ENCODE results near the gene TAGLN3. TPM values are rescaled to one million over a fixed set of nuclear protein-coding genes. Genes with fewer than 3 reads are reported as not detected.

Gene TAGLN3
- total and polyA plus RNA-seq, 2 of the 13 experiments (the other 11 are each of a cell fraction or from before 2014, with no cell fraction given), result 0.51 to 0.91 TPM

- TF ChIP-seq, protein P1, sequence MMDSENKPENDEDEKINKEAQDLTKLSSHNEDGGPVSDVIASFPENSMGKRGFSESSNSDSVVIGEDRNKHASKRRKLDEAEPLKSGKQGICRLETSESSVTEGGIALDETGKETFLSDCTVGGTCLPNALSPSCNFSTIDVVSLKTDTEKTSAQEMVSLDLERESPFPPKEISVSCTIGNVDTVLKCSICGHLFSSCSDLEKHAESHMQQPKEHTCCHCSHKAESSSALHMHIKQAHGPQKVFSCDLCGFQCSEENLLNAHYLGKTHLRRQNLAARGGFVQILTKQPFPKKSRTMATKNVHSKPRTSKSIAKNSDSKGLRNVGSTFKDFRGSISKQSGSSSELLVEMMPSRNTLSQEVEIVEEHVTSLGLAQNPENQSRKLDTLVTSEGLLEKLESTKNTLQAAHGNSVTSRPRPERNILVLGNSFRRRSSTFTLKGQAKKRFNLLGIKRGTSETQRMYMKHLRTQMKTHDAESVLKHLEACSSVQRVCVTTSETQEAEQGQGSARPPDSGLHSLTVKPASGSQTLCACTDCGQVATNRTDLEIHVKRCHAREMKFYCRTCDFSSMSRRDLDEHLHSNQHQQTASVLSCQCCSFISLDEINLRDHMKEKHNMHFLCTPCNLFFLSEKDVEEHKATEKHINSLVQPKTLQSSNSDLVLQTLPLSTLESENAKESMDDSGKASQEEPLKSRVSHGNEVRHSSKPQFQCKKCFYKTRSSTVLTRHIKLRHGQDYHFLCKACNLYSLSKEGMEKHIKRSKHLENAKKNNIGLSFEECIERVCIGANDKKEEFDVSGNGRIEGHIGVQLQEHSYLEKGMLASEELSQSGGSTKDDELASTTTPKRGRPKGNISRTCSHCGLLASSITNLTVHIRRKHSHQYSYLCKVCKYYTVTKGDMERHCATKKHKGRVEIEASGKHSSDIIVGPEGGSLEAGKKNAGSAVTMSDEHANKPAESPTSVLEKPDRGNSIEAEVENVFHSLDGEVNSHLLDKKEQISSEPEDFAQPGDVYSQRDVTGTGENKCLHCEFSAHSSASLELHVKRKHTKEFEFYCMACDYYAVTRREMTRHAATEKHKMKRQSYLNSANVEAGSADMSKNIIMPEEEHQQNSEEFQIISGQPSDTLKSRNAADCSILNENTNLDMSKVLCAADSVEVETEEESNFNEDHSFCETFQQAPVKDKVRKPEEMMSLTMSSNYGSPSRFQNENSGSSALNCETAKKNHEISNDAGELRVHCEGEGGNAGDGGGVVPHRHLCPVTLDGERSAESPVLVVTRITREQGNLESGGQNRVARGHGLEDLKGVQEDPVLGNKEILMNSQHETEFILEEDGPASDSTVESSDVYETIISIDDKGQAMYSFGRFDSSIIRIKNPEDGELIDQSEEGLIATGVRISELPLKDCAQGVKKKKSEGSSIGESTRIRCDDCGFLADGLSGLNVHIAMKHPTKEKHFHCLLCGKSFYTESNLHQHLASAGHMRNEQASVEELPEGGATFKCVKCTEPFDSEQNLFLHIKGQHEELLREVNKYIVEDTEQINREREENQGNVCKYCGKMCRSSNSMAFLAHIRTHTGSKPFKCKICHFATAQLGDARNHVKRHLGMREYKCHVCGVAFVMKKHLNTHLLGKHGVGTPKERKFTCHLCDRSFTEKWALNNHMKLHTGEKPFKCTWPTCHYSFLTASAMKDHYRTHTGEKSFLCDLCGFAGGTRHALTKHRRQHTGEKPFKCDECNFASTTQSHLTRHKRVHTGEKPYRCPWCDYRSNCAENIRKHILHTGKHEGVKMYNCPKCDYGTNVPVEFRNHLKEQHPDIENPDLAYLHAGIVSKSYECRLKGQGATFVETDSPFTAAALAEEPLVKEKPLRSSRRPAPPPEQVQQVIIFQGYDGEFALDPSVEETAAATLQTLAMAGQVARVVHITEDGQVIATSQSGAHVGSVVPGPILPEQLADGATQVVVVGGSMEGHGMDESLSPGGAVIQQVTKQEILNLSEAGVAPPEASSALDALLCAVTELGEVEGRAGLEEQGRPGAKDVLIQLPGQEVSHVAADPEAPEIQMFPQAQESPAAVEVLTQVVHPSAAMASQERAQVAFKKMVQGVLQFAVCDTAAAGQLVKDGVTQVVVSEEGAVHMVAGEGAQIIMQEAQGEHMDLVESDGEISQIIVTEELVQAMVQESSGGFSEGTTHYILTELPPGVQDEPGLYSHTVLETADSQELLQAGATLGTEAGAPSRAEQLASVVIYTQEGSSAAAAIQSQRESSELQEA (CRISPR knock-in tag; IDR thresholded peaks at IDR 0.05; ENCODE audit: not compliant biosample characterization), result no peak
- peak; percentile 72 for TF ChIP-seq RAD21 (CRISPR knock-in tag; IDR thresholded peaks at IDR 0.05)
- no peak for TF ChIP-seq ZNF775 (CRISPR knock-in tag; IDR thresholded peaks at IDR 0.05; ENCODE audit: borderline replicate concordance)
- peak; percentile 95 for TF ChIP-seq SMC3 (IDR thresholded peaks at IDR 0.05; ENCODE audit: low read length)
- no peak for TF ChIP-seq TEAD2 (CRISPR knock-in tag; IDR thresholded peaks at IDR 0.05)
- TF ChIP-seq, protein P2, sequence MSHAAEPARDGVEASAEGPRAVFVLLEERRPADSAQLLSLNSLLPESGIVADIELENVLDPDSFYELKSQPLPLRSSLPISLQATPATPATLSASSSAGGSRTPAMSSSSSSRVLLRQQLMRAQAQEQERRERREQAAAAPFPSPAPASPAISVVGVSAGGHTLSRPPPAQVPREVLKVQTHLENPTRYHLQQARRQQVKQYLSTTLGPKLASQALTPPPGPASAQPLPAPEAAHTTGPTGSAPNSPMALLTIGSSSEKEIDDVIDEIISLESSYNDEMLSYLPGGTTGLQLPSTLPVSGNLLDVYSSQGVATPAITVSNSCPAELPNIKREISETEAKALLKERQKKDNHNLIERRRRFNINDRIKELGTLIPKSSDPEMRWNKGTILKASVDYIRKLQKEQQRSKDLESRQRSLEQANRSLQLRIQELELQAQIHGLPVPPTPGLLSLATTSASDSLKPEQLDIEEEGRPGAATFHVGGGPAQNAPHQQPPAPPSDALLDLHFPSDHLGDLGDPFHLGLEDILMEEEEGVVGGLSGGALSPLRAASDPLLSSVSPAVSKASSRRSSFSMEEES (CRISPR knock-in tag; IDR thresholded peaks at IDR 0.05), result 0 out of 2 replicates have a peak, but pooled peaks have one; percentile 3
- TF ChIP-seq ZNF7 (CRISPR knock-in tag; IDR thresholded peaks at IDR 0.05), result peak; percentile 86
- TF ChIP-seq RXRB (CRISPR knock-in tag; IDR thresholded peaks at IDR 0.05; ENCODE audit: borderline replicate concordance), result 0 out of 2 replicates have a peak, but pooled peaks have one; percentile 22
- TF ChIP-seq NFIC (IDR thresholded peaks at IDR 0.05; ENCODE audit: low read length), result no peak
- no peak for TF ChIP-seq ZBTB14 (CRISPR knock-in tag; IDR thresholded peaks at IDR 0.05)
- no peak for TF ChIP-seq PAXIP1 (CRISPR knock-in tag; conservative IDR thresholded peaks at IDR 0.05)
- TF ChIP-seq, protein P3, sequence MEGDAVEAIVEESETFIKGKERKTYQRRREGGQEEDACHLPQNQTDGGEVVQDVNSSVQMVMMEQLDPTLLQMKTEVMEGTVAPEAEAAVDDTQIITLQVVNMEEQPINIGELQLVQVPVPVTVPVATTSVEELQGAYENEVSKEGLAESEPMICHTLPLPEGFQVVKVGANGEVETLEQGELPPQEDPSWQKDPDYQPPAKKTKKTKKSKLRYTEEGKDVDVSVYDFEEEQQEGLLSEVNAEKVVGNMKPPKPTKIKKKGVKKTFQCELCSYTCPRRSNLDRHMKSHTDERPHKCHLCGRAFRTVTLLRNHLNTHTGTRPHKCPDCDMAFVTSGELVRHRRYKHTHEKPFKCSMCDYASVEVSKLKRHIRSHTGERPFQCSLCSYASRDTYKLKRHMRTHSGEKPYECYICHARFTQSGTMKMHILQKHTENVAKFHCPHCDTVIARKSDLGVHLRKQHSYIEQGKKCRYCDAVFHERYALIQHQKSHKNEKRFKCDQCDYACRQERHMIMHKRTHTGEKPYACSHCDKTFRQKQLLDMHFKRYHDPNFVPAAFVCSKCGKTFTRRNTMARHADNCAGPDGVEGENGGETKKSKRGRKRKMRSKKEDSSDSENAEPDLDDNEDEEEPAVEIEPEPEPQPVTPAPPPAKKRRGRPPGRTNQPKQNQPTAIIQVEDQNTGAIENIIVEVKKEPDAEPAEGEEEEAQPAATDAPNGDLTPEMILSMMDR (CRISPR knock-in tag; IDR thresholded peaks at IDR 0.05), result peak; percentile 86
Measured at GRCh38 chr3:111967651-111968274, 31.0 kb upstream of the TAGLN3 start (continued).
